Upper lobe of left lung (tissue), 4 donors: Measurements from ENCODE around the gene FGF2.

Source experiments
- POLR2A ChIP-seq, 4 donors: fragments of 450-650 bp; IDR thresholded peaks; one replicate each; pipeline ENCODE4 v1.5.1; 2016 to 2017; ENCODE audit warnings: antibody characterized with exemption in 4 of 4, mild to moderate bottlenecking in 2 of 4
- POLR2AphosphoS5 ChIP-seq, 2 donors: sonication (generic); formaldehyde crosslinking; IDR thresholded peaks; one replicate each; pipeline ENCODE4 v1.5.1; 2017; ENCODE audit warnings: antibody characterized with exemption in 2 of 2

DNA sequence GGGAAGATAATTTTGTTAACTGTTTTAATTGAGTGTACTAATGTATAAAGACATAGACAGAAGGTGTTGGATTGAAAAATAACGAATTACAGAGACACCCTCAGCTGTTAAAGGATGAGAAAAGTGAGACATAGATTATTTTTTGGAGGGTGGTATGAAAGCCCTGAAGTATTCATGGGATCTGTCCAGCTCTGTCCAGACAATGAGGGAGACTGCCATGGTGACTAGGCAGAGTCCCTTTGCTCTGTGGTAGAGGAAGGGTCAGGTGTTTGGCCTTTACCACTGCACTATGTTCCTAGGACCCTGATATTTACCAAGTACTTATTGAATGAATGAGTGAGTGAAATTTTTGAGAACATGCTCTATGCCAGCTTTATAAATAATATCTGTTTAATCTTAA is 11.4 kb downstream of the FGF2 start:
- TF ChIP-seq POLR2A (IDR thresholded peaks at IDR 0.05) (no peak), POLR2AphosphoS5 (IDR thresholded peaks at IDR 0.05) (no peak)
